HCT116 (cell line): Measurements from ENCODE around the gene EN2. TPM values are rescaled to one million over a fixed set of nuclear protein-coding genes. Genes with fewer than 3 reads are reported as not detected.
A peak's percentile ranks its signal among the peaks of the same experiment; 100 is the strongest.

Source experiments
- ATAC-seq: fragments of 200-7000 bp; cut with Tn5 transposase; 2 replicates; pipeline ENCODE4 v1.9.1; 2020; ENCODE audit warnings: mild to moderate bottlenecking, moderate library complexity
- BruUV-seq: library from RNA; stranded (reverse); fragments of 400-500 nt; replicated peaks from 2 replicates; lab custom pipeline; 2021; lab: Mats Ljungman, UMichigan
- CTCF ChIA-PET: fragments of 300-600 bp; sonication (Branson Sonifier 250); formaldehyde crosslinking; loops from one replicate; lab custom pipeline; 2021; ENCODE audit warnings: antibody characterized with exemption; lab: Charles Lee
- POLR2A ChIA-PET: fragments of 300-600, 350-600 bp; sonication (Branson Sonifier 250); formaldehyde crosslinking; loops from one replicate; lab custom pipeline; 2021; ENCODE audit warnings: antibody characterized with exemption; lab: Charles Lee
- RAD21 ChIA-PET, 2 experiments: fragments of 300-600 bp; sonication (Branson Sonifier 250); formaldehyde crosslinking; loops; one replicate each; lab custom pipeline; 2023; ENCODE audit warnings: low total read pairs in 2 of 2; ENCODE audit not compliant: uncharacterized antibody in 2 of 2, unreplicated experiment in 2 of 2, low non-redundant PET in 1 of 2; lab: Charles Lee
- DNase-seq: peaks from one replicate; pipeline ENCODE4 v3.0.0-alpha.2; 2010; ENCODE audit warnings: low read depth, low spot score
- H2AFZ ChIP-seq: fragments of 200-600 bp; shearing (Covaris generic), sonication (generic); 2 replicates; pipeline ENCODE4 v1.6.1; 2017; ENCODE audit warnings: low read depth, mixed run types, mixed read lengths, antibody characterized with exemption, low read length; ENCODE audit not compliant: poor library complexity, severe bottlenecking
- H3K27ac ChIP-seq: 2 replicates; pipeline ENCODE4 v1.5.1; 2012; ENCODE audit warnings: low read depth, low read length
- H3K27me3 ChIP-seq: fragments of 200-600 bp; sonication (generic); 2 replicates; pipeline ENCODE4 v1.6.1; 2016; ENCODE audit warnings: mixed run types, low read length, mixed read lengths; ENCODE audit not compliant: insufficient read depth
- H3K36me3 ChIP-seq, 2 experiments: fragments of 200-500 bp in 1 of 2; fragments of 200-600 bp in 1 of 2; sonication (Bioruptor generic) in 1 of 2; sonication (generic) in 1 of 2; 2 replicates each; pipeline versions ENCODE4 v1.5.1 to v1.6.1; 2014 to 2016; ENCODE audit warnings: low read length in 2 of 2, inconsistent platforms in 1 of 2, mixed read lengths in 1 of 2, mixed run types in 1 of 2; ENCODE audit not compliant: insufficient read depth in 2 of 2, control insufficient read depth in 1 of 2
- H3K4me1 ChIP-seq, 2 experiments: fragments of 200-600 bp in 1 of 2; sonication (generic) in 1 of 2; 2 replicates each; pipeline versions ENCODE4 v1.5.1 to v1.6.1; 2012 to 2017; ENCODE audit warnings: low read length in 2 of 2, inconsistent platforms in 1 of 2, mild to moderate bottlenecking in 1 of 2, mixed read lengths in 1 of 2, mixed run types in 1 of 2, moderate library complexity in 1 of 2; ENCODE audit not compliant: insufficient read depth in 2 of 2, control insufficient read depth in 1 of 2
- H3K4me2 ChIP-seq: fragments of 200-600 bp; sonication (generic); 2 replicates; pipeline ENCODE4 v1.6.1; 2017; ENCODE audit warnings: mixed run types, low read length, mixed read lengths
- H3K4me3 ChIP-seq, 2 experiments: fragments of 200-600 bp in 1 of 2; sonication (generic) in 1 of 2; replicated peaks in 1 of 2; 2 replicates each; pipeline ENCODE4 v1.5.1; 2011 to 2016; ENCODE audit warnings: low read length in 2 of 2, control low read depth in 1 of 2, low read depth in 1 of 2, mild to moderate bottlenecking in 1 of 2, mixed read lengths in 1 of 2, mixed run types in 1 of 2
- H3K79me2 ChIP-seq: fragments of 200-600 bp; sonication (generic); 2 replicates; pipeline ENCODE4 v1.6.1; 2017; ENCODE audit warnings: mild to moderate bottlenecking, mixed run types, low read length, moderate library complexity, mixed read lengths; ENCODE audit not compliant: insufficient read depth
- H3K9ac ChIP-seq: fragments of 200-600 bp; sonication (generic); 2 replicates; pipeline ENCODE4 v1.6.1; 2016; ENCODE audit warnings: low read length, mixed read lengths
- H3K9me2 ChIP-seq: fragments of 200-600 bp; sonication (generic), shearing (Covaris generic); 2 replicates; pipeline ENCODE4 v1.6.1; 2017; ENCODE audit warnings: mixed run types, mild to moderate bottlenecking, moderate library complexity; ENCODE audit not compliant: insufficient read depth
- H3K9me3 ChIP-seq, 2 experiments: fragments of 200-500 bp in 1 of 2; fragments of 200-600 bp in 1 of 2; sonication (Bioruptor generic) in 1 of 2; sonication (generic) in 1 of 2; 2 replicates each; pipeline ENCODE4 v1.6.1; 2014 to 2017; ENCODE audit warnings: low read length in 2 of 2, mixed read lengths in 2 of 2, inconsistent platforms in 1 of 2, low read depth in 1 of 2, mild to moderate bottlenecking in 1 of 2, mixed run types in 1 of 2, moderate library complexity in 1 of 2; ENCODE audit not compliant: control insufficient read depth in 1 of 2, insufficient read depth in 1 of 2
- H4K20me1 ChIP-seq: fragments of 200-600 bp; sonication (generic), shearing (Covaris generic); 2 replicates; pipeline ENCODE4 v1.6.1; 2017; ENCODE audit warnings: mixed run types, mild to moderate bottlenecking, moderate library complexity; ENCODE audit not compliant: insufficient read depth
- CEBPB ChIP-seq: IDR thresholded peaks from 2 replicates; pipeline ENCODE4 v1.6.1; 2012; ENCODE audit warnings: low read depth
- EZH2phosphoT487 ChIP-seq: fragments of 200-600 bp; IDR thresholded peaks from 2 replicates; pipeline ENCODE4 v1.6.1; 2018; ENCODE audit warnings: antibody characterized with exemption, borderline replicate concordance
- POLR2A ChIP-seq: IDR thresholded peaks from 2 replicates; pipeline ENCODE4 v1.7.0; 2011; ENCODE audit warnings: borderline replicate concordance; ENCODE audit not compliant: insufficient read depth, insufficient read length; ENCODE audit errors: extremely low read depth
- RAD21 ChIP-seq: IDR thresholded peaks from 2 replicates; pipeline ENCODE4 v1.6.1; 2012; ENCODE audit warnings: low read depth, mild to moderate bottlenecking
- SIN3A ChIP-seq: IDR thresholded peaks from 2 replicates; pipeline ENCODE4 v1.6.1; 2012; ENCODE audit warnings: low read depth
- TCF7L2 ChIP-seq: IDR thresholded peaks from 2 replicates; pipeline ENCODE4 v1.7.0; 2011; ENCODE audit warnings: borderline replicate concordance, inconsistent platforms; ENCODE audit not compliant: insufficient read depth, insufficient read length; ENCODE audit errors: extremely low read depth
- YY1 ChIP-seq: IDR thresholded peaks from 2 replicates; pipeline ENCODE4 v1.6.1; 2011; ENCODE audit warnings: low read length, low read depth, moderate library complexity, mild to moderate bottlenecking; ENCODE audit not compliant: insufficient replicate concordance; ENCODE audit errors: extremely low read depth
- ZFX ChIP-seq: fragments of 450-650 bp; IDR thresholded peaks from 2 replicates; pipeline ENCODE4 v1.6.1; 2017
- ZNF274 ChIP-seq: fragments of 200-500 bp; sonication (Bioruptor generic); IDR thresholded peaks from 2 replicates; pipeline ENCODE4 v1.6.1; 2014; ENCODE audit warnings: mild to moderate bottlenecking, low read depth, low read length, inconsistent platforms
- intact Hi-C: fragments of 100-400 bp; cut with micrococcal nuclease; formaldehyde crosslinking; loops from 2 replicates; pipeline ENCODE4 v1.10.0; 2022
- total RNA-seq: library from RNA; stranded (reverse); gene quantifications from one replicate; pipeline ENCODE4 v1.2.1, GENCODE V29; 2021; ENCODE audit not compliant: unreplicated experiment
- TF ChIP-seq, protein P1 (sequence below), 3 experiments: fragments of 200-600 bp in 1 of 3; sonication (generic) in 1 of 3; IDR thresholded peaks in 2 of 3; conservative IDR thresholded peaks in 1 of 3; 2 replicates each; pipeline ENCODE4 v1.5.1; 2012 to 2017; ENCODE audit warnings: low read depth in 2 of 3, low read length in 2 of 3, antibody characterized with exemption in 1 of 3, borderline replicate concordance in 1 of 3, control low read depth in 1 of 3, mild to moderate bottlenecking in 1 of 3, mixed read lengths in 1 of 3, mixed run types in 1 of 3, moderate library complexity in 1 of 3; ENCODE audit not compliant: insufficient read depth in 1 of 3

EN2 gene
- total RNA-seq, 1 experiment from 2014 or later, result 0.32 TPM

DNA sequence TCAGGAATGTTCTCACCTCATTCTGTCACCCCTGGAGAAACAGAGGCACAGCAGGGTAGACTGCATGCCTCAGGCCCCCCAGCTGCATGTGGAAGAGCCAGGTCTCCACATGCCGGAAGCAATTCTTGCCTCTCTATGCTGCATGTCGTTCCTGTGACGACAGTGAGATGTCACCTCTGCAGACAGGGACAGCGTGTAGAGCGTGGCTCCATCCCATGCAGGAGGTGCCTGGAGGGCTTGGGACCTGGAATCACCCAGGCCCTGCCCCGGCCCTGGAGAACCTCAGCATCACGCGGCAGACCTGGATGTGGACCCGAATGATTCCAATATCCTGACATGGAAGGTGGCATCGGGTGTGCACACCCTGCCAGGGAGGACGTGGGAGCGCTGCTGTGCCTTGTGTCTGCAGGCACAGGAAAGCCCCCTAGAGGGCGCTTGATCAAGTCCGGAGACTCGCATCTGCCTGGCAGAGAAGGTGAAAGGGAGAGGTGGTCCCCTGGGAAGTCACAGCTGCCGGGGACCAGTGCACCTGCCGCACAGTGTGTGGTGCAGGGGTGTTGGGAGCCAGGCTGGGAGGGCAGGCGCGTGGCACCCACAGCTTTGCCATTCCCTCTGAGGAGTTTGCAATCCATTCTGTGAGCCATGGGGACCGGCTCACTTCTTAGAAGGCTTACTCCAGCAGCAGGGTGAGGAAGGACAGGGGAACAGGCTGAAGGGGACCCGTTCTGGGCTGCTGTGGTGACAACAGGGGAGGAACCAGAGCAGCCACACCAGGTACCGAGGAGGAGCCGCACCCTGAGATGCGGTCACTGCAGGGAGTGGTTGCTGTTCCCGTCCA is 45.3 kb upstream of the EN2 start:
- intact Hi-C loops, result loop anchor here (1.0 to 10.0 kb wide), 2 partner anchors 122 to 356 kb away; no protein-coding TSS in a partner anchor
- POLR2A ChIA-PET, result no interaction called here

More for the DNA sequence above, 45.3 kb upstream of the EN2 start:
- CTCF ChIA-PET, result no interaction called here
- Histone ChIP-seq H3K27ac (no peak overlapping the region), H3K9ac (no peak overlapping the region), H3K4me2 (peak overlapping the region; percentile 59), H4K20me1 (no peaks in the 10 kb centered on the region), H3K9me2 (no peaks in the 10 kb centered on the region), H3K36me3 (no peaks in the 10 kb centered on the region), H3K9me3 (no peaks in the 10 kb centered on the region), H3K4me3 (no peak overlapping the region; a peak in 1 of 4 replicates), H3K79me2 (no peaks in the 10 kb centered on the region), H2AFZ (peak overlapping the region; percentile 43)
- ATAC-seq (peak; percentile 96), DNase-seq (peak; percentile 47)
- BruUV-seq, result no TSS peak
- RAD21 ChIA-PET, result no interaction called here
- TF ChIP-seq EZH2phosphoT487 (no peak), POLR2A (no peak), YY1 (no peak), RAD21 (peak; percentile 62), ZNF274 (no peak), TCF7L2 (peak; percentile 8), CEBPB (no peak), ZFX (no peak), SIN3A (no peak)
- TF ChIP-seq, protein P1, sequence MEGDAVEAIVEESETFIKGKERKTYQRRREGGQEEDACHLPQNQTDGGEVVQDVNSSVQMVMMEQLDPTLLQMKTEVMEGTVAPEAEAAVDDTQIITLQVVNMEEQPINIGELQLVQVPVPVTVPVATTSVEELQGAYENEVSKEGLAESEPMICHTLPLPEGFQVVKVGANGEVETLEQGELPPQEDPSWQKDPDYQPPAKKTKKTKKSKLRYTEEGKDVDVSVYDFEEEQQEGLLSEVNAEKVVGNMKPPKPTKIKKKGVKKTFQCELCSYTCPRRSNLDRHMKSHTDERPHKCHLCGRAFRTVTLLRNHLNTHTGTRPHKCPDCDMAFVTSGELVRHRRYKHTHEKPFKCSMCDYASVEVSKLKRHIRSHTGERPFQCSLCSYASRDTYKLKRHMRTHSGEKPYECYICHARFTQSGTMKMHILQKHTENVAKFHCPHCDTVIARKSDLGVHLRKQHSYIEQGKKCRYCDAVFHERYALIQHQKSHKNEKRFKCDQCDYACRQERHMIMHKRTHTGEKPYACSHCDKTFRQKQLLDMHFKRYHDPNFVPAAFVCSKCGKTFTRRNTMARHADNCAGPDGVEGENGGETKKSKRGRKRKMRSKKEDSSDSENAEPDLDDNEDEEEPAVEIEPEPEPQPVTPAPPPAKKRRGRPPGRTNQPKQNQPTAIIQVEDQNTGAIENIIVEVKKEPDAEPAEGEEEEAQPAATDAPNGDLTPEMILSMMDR (IDR thresholded peaks at IDR 0.05 in 2 of 3, conservative IDR thresholded peaks at IDR 0.05 in 1 of 3; ENCODE audit: borderline replicate concordance in 1 of 3, insufficient read depth in 1 of 3, low read depth in 2 of 3, low read length in 2 of 3), result peak; percentile 78 to 91 (median 84)
- TF ChIP-seq, all 23 proteins: peak for 3
- Histone ChIP-seq H3K27me3 (no peaks in the 10 kb centered on the region), H3K4me1 (peaks cover 0 to 5% of the 10 kb centered on the region in 2 experiments; a peak in 1 of 4 replicates)
